Ovary (tissue), 3 donors: ENCODE measurements around the gene GALNT10.

Experiments
- CTCF ChIP-seq, 3 donors: fragments of 450-650 bp in 2 of 3; fragments of 200-600 bp in 1 of 3; IDR thresholded peaks; one replicate each; pipeline versions ENCODE4 v1.5.1 to v1.8.0; 2016 to 2022; ENCODE audit warnings: antibody characterized with exemption in 3 of 3, mild to moderate bottlenecking in 1 of 3
- EP300 ChIP-seq: sonication (generic); formaldehyde crosslinking; IDR thresholded peaks from one replicate; pipeline ENCODE4 v1.6.1; 2017; ENCODE audit warnings: antibody characterized with exemption
- POLR2A ChIP-seq: fragments of 450-650 bp; IDR thresholded peaks from one replicate; pipeline ENCODE4 v1.6.1; 2017; ENCODE audit warnings: antibody characterized with exemption, mild to moderate bottlenecking, moderate library complexity
- donor health status: DM: no; HTN: no; CAD: no.

DNA sequence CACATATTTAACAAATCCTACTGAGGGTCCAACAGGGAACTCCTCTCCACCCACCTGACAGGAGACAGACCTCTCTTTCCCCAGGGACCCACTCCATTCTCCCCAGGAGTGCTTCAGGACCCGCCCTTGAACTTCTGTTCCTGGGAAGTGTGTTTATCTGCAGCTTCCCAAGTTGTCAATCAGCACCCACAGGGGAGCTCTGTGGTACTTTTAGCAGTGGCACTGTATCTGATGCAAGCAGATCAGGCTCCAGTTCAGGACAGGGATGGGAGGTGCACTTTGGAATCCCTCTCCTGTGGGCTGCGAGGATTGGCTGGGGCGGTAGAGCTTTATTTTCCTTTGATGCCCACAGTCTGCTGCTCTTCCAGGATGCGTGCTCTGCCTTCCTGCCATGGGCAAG lies 8.7 kb downstream of the GALNT10 start:
- TF ChIP-seq EP300 (no peak), CTCF (IDR thresholded peaks at IDR 0.05) (no peak), POLR2A (no peak)
